ENCODE results near the gene DPCD. TPM values are rescaled to one million over a fixed set of nuclear protein-coding genes. Genes with fewer than 3 reads are reported as not detected.

Gene DPCD
- total RNA-seq, 1 experiment from 2014 or later: 12.5 TPM

DNA sequence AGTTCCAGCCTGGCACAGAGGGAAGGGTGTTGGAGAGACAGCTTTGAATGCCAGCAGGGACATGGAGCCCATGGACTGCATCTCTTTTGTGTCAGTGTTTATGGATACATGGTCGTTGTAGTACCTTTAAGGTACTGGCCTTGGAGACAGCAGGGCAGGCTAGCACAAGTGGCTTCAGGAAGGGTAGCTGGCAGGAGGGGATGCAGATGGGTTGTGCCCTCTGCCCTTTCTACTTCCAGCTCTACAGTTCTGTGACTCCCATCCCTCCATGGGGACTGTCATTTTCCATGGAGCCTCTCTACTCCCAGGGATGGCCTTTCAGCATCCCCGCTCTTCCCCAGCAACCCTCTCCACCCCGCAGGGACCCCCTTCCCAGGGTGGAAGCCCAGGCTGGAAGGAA is 25.1 kb upstream of the DPCD start:
- TF ChIP-seq, protein P1, sequence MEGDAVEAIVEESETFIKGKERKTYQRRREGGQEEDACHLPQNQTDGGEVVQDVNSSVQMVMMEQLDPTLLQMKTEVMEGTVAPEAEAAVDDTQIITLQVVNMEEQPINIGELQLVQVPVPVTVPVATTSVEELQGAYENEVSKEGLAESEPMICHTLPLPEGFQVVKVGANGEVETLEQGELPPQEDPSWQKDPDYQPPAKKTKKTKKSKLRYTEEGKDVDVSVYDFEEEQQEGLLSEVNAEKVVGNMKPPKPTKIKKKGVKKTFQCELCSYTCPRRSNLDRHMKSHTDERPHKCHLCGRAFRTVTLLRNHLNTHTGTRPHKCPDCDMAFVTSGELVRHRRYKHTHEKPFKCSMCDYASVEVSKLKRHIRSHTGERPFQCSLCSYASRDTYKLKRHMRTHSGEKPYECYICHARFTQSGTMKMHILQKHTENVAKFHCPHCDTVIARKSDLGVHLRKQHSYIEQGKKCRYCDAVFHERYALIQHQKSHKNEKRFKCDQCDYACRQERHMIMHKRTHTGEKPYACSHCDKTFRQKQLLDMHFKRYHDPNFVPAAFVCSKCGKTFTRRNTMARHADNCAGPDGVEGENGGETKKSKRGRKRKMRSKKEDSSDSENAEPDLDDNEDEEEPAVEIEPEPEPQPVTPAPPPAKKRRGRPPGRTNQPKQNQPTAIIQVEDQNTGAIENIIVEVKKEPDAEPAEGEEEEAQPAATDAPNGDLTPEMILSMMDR (IDR thresholded peaks at IDR 0.05; ENCODE audit: unreplicated experiment): no peak
- Mint-ChIP-seq H3K9me3 (ENCODE audit: low read depth, unreplicated experiment) (no peaks in the 10 kb centered on the region), H3K4me1 (ENCODE audit: low read depth, unreplicated experiment) (no peaks in the 10 kb centered on the region), H3K36me3 (ENCODE audit: insufficient read depth, unreplicated experiment) (no peaks in the 10 kb centered on the region), H3K4me3 (ENCODE audit: low read depth, unreplicated experiment) (no peak overlapping the region), H3K27ac (ENCODE audit: unreplicated experiment) (no peak overlapping the region), H3K27me3 (ENCODE audit: unreplicated experiment) (peaks cover 48% of the 10 kb centered on the region)
- DNase-seq: no peak
- BruUV-seq (replicated peaks): no TSS peak
- CTCF ChIA-PET: no interaction called here
- intact Hi-C loops (cut with micrococcal nuclease; ENCODE audit: unreplicated experiment): no loop called here

DNA sequence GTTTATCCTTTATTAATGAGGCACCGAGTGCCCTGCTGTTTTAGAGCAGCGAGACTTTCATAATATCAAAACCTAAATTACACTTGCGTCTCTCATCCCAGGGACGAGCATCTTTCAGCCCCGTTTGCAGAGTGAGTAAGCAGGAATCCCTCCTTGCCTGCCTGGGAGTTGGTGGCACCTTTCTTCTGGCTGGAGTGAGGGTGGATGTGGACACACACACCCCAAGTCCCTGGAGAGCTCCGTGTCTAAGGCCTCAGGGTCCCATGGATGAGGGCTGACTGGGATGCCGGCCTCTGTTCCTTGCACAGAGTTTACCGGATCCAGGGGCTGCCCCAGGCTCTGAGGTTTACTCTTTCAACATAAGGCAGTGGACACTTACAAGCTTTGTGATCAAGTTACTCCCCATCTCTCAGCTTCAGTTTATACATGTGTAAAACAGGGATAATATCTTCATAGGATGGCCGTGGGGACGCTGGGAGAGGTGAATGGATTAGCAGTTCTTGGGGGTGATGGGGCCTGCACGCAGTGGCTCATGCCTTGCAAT is 24.6 kb upstream of the DPCD start:
- H3K36me3 Mint-ChIP-seq (ENCODE audit: insufficient read depth, unreplicated experiment): no peaks in the 10 kb centered on the region
- no peaks in the 10 kb centered on the region for H3K9me3 Mint-ChIP-seq (ENCODE audit: low read depth, unreplicated experiment)
- peaks cover 54% of the 10 kb centered on the region for H3K27me3 Mint-ChIP-seq (ENCODE audit: unreplicated experiment)
- no peak overlapping the region for H3K4me3 Mint-ChIP-seq (ENCODE audit: low read depth, unreplicated experiment)
- intact Hi-C loops (cut with micrococcal nuclease; ENCODE audit: unreplicated experiment): no loop called here
- CTCF ChIA-PET: interaction anchor here (0.6 kb wide), 2 partner anchors 33 to 503 kb away, joined by 3 read pairs; no protein-coding TSS in a partner anchor
- TF ChIP-seq, protein P1 (IDR thresholded peaks at IDR 0.05; ENCODE audit: unreplicated experiment): no peak
- H3K4me1 Mint-ChIP-seq (ENCODE audit: low read depth, unreplicated experiment): no peaks in the 10 kb centered on the region
- BruUV-seq (replicated peaks): no TSS peak
- no peak for DNase-seq
- H3K27ac Mint-ChIP-seq (ENCODE audit: unreplicated experiment): no peak overlapping the region

DNA sequence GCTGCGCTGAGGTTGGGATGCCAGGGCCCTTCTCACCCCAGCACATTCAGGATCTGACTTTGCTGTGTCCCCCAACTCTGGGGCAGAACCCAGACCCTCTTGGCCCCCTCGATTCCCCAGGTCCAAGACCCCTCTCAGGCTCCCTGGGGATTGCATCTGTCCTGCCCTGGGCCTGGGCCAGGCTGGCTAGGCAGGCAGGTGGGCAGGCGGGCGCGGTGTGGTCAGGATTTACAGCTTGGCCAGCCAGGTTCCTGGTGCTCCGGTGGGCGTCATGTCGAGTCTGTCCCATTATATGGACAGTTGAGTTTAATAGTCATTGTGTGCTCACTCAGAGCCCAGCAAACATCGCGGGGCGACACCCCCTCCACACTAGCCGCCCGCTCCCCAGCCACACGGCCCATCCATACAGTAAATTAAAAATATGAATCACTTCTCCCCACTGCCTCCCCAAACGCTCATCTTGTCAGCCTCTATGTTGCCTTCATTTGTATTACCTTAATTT is 23.6 kb upstream of the DPCD start:
- Mint-ChIP-seq H3K36me3 (ENCODE audit: insufficient read depth, unreplicated experiment) (peaks cover 5% of the 10 kb centered on the region), H3K27me3 (ENCODE audit: unreplicated experiment) (peaks cover 63% of the 10 kb centered on the region), H3K4me3 (ENCODE audit: low read depth, unreplicated experiment) (no peak overlapping the region), H3K4me1 (ENCODE audit: low read depth, unreplicated experiment) (no peaks in the 10 kb centered on the region), H3K9me3 (ENCODE audit: low read depth, unreplicated experiment) (no peaks in the 10 kb centered on the region), H3K27ac (ENCODE audit: unreplicated experiment) (no peak overlapping the region)
- no peak for DNase-seq
- intact Hi-C loops (cut with micrococcal nuclease; ENCODE audit: unreplicated experiment): no loop called here
- no TSS peak for BruUV-seq (replicated peaks)
- TF ChIP-seq, protein P1 (IDR thresholded peaks at IDR 0.05; ENCODE audit: unreplicated experiment): no peak
- CTCF ChIA-PET: interaction anchor here (0.6 kb wide), 2 partner anchors 32 to 504 kb away, joined by 3 read pairs; no protein-coding TSS in a partner anchor

DNA sequence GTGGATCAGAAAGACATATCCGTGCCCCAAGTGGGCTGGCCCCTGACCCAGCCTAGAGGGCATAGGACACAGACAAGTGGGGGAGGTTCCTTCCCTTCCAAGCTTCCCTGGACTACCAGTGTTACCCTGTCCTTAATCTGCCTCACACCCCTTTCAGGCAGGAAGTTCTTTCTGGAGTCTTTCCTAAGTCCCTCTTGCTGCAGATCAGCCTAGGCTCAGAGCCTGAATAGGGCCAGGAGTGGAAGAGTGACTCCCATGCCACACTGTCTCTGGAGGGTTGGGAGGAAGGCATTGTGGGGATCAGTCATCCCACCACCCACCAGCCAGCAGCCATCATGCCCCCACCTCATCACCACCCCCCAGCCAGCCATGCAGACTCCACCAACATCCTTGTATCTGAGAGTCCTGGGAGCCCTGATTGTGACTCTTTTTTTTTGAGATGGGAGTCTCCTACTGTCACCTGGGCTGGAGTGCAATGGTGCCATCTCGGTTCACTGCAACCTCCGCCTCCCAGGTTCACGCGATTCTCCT is 22.7 kb upstream of the DPCD start:
- Mint-ChIP-seq H3K9me3 (ENCODE audit: low read depth, unreplicated experiment) (no peaks in the 10 kb centered on the region), H3K36me3 (ENCODE audit: insufficient read depth, unreplicated experiment) (peaks cover 13% of the 10 kb centered on the region), H3K4me1 (ENCODE audit: low read depth, unreplicated experiment) (no peaks in the 10 kb centered on the region), H3K4me3 (ENCODE audit: low read depth, unreplicated experiment) (no peak overlapping the region), H3K27ac (ENCODE audit: unreplicated experiment) (no peak overlapping the region), H3K27me3 (ENCODE audit: unreplicated experiment) (peaks cover 72% of the 10 kb centered on the region)
- DNase-seq: no peak
- BruUV-seq (replicated peaks): no TSS peak
- intact Hi-C loops (cut with micrococcal nuclease; ENCODE audit: unreplicated experiment): loop anchor here (5.0 kb wide), 1 partner anchor 268 kb away; no protein-coding TSS in a partner anchor
- CTCF ChIA-PET: no interaction called here
- TF ChIP-seq, protein P1 (IDR thresholded peaks at IDR 0.05; ENCODE audit: unreplicated experiment): no peak

All from Calu3 (cell line).